DND-41 (cell line): ENCODE results near the gene ILF3.

Experiments
- ATAC-seq: fragments of 200-7000 bp; cut with Tn5 transposase; 3 replicates; pipeline ENCODE4 v1.9.1; 2021; ENCODE audit warnings: low read depth; ENCODE audit not compliant: insufficient read depth
- DNase-seq: peaks from one replicate; pipeline ENCODE4 v3.0.0-alpha.2; 2020
- H2AFZ ChIP-seq: 2 replicates; pipeline ENCODE4 v1.6.0; 2012; ENCODE audit warnings: low read depth, low read length
- H3K27ac ChIP-seq: 2 replicates; pipeline ENCODE4 v1.5.1; 2012; ENCODE audit warnings: low read length, inconsistent platforms
- H3K27me3 ChIP-seq: fragments of 200-600 bp; sonication (generic); 2 replicates; pipeline ENCODE4 v1.6.0; 2012; ENCODE audit warnings: low read length, mild to moderate bottlenecking, inconsistent platforms; ENCODE audit not compliant: insufficient read depth, poor library complexity
- H3K36me3 ChIP-seq: 2 replicates; pipeline ENCODE4 v1.5.1; 2012; ENCODE audit warnings: low read length, inconsistent platforms; ENCODE audit not compliant: insufficient read depth
- H3K4me1 ChIP-seq: 2 replicates; pipeline ENCODE4 v1.5.1; 2012; ENCODE audit warnings: mild to moderate bottlenecking, low read length; ENCODE audit not compliant: insufficient read depth
- H3K4me2 ChIP-seq: 2 replicates; pipeline ENCODE4 v1.6.0; 2012; ENCODE audit warnings: mild to moderate bottlenecking, moderate library complexity, low read length, inconsistent platforms; ENCODE audit not compliant: insufficient read depth
- H3K4me3 ChIP-seq, 2 experiments: fragments of 200-600 bp in 1 of 2; shearing (Covaris generic) in 1 of 2; 2 replicates each; pipeline ENCODE4 v1.5.1; 2012 to 2016; ENCODE audit warnings: inconsistent platforms in 2 of 2, low read length in 2 of 2, mild to moderate bottlenecking in 2 of 2, low read depth in 1 of 2, moderate library complexity in 1 of 2
- H3K79me2 ChIP-seq: 2 replicates; pipeline ENCODE4 v1.6.0; 2012; ENCODE audit warnings: low read length, inconsistent platforms; ENCODE audit not compliant: insufficient read depth
- H3K9ac ChIP-seq: 2 replicates; pipeline ENCODE4 v1.6.0; 2012; ENCODE audit warnings: low read depth, mild to moderate bottlenecking, inconsistent platforms, low read length, moderate library complexity
- H3K9me3 ChIP-seq: 2 replicates; pipeline ENCODE4 v1.5.1; 2012; ENCODE audit warnings: low read length, moderate library complexity, mild to moderate bottlenecking, inconsistent platforms; ENCODE audit not compliant: insufficient read depth, severe bottlenecking
- H4K20me1 ChIP-seq: 2 replicates; pipeline ENCODE4 v1.6.0; 2012; ENCODE audit warnings: low read length; ENCODE audit not compliant: insufficient read depth
- CTCF ChIP-seq: IDR thresholded peaks from 2 replicates; pipeline ENCODE4 v1.5.1; 2012; ENCODE audit warnings: borderline replicate concordance, low read length, moderate library complexity, mild to moderate bottlenecking; ENCODE audit not compliant: poor library complexity, severe bottlenecking; ENCODE audit errors: extremely low read depth
- EZH2 ChIP-seq: IDR thresholded peaks from 3 replicates; pipeline ENCODE4 v1.6.1; 2012; ENCODE audit warnings: borderline replicate concordance, low read depth, mild to moderate bottlenecking, moderate library complexity, low read length, inconsistent platforms; ENCODE audit not compliant: severe bottlenecking

Gene ILF3

GRCh38 chr19:10654610-10655456 lies 687 bp downstream of the ILF3 start:
- H3K36me3 ChIP-seq, result peaks cover 58% of the 10 kb centered on the region
- H3K9ac ChIP-seq, result peak overlapping the region; percentile 98
- no peaks in the 10 kb centered on the region for H3K9me3 ChIP-seq
- peak overlapping the region; percentile 95 to 96 for H3K4me3 ChIP-seq
- ATAC-seq (peak; percentile 47), DNase-seq (peak; percentile 76)
- peaks cover 50% of the 10 kb centered on the region for H4K20me1 ChIP-seq
- no peaks in the 10 kb centered on the region for H3K27me3 ChIP-seq
- peak overlapping the region; percentile 72 for H3K4me2 ChIP-seq
- H3K27ac ChIP-seq, result peak overlapping the region; percentile 94
- H3K79me2 ChIP-seq, result peaks cover 75% of the 10 kb centered on the region
- peak overlapping the region; percentile 66 for H2AFZ ChIP-seq
- no peak for TF ChIP-seq CTCF
- no peak for TF ChIP-seq EZH2
- H3K4me1 ChIP-seq, result peaks cover 44% of the 10 kb centered on the region

- no peak for ATAC-seq
- Histone ChIP-seq H3K4me1 (peaks cover 50% of the 10 kb centered on the region), H3K27me3 (no peaks in the 10 kb centered on the region), H3K79me2 (peaks cover 83% of the 10 kb centered on the region), H4K20me1 (peaks cover 58% of the 10 kb centered on the region), H2AFZ (no peak overlapping the region), H3K4me2 (peak overlapping the region; percentile 72), H3K9me3 (no peaks in the 10 kb centered on the region), H3K4me3 (peak overlapping the region; percentile 95 to 96), H3K9ac (peak overlapping the region; percentile 98), H3K36me3 (peaks cover 67% of the 10 kb centered on the region), H3K27ac (peak overlapping the region; percentile 90)
- peak; percentile 23 for DNase-seq
- TF ChIP-seq EZH2 (no peak), CTCF (no peak)
These were observed 1.5 kb downstream of the ILF3 start for GRCh38 chr19:10655457-10656312.

DNA sequence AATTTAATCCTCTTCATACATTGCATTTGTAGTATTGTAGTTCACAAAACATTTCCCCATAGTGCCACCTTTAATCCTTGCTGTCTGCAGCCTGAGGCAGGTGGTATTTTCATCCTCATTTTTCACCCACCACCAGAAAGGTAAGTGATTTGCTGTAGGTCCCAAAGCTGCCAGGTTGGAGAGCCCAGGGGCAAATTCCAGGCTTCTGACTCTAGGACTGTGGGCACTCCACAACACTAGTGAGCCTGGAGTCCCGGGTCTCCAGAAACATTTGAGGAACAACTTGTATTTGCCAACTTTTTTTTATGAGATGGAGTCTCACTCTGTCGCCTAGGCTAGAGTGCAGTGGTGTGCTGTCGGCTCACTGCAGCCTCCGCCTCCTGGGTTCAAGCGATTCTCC lies 6.2 kb downstream of the ILF3 start:
- Histone ChIP-seq H4K20me1 (peaks cover 97% of the 10 kb centered on the region), H2AFZ (no peak overlapping the region), H3K9me3 (no peaks in the 10 kb centered on the region), H3K36me3 (peaks cover 81% of the 10 kb centered on the region), H3K27ac (no peak overlapping the region), H3K27me3 (no peaks in the 10 kb centered on the region), H3K4me1 (peaks cover 46% of the 10 kb centered on the region), H3K4me2 (peak overlapping the region; percentile 26; the same call in 1 of the 2 replicates), H3K9ac (no peak overlapping the region), H3K79me2 (peaks cover 100% of the 10 kb centered on the region), H3K4me3 (no peak overlapping the region)
- TF ChIP-seq EZH2, result no peak
- TF ChIP-seq CTCF, result no peak
- DNase-seq, result no peak
- no peak for ATAC-seq
